ENCODE data around the gene RAB11FIP4. TPM values are rescaled to one million over a fixed set of nuclear protein-coding genes. Genes with fewer than 3 reads are reported as not detected.

RAB11FIP4 gene
- total and polyA plus RNA-seq, 2 donors (not counting 3 experiments of a cell fraction or from before 2014, with no cell fraction given), result 0.08 to 0.38 TPM

- H3K9ac ChIP-seq (replicated peaks; ENCODE audit: extremely low read depth, insufficient read depth, low read length), result no peak overlapping the region
- ChIA-PET POLR2A (no interaction called here), CTCF (interaction anchor here (1.5 kb wide), 1 partner anchor 43 kb away, joined by 3 read pairs; no protein-coding TSS in a partner anchor)
- H3K27ac ChIP-seq (ENCODE audit: insufficient read depth, low read depth, low read length), result no peak overlapping the region
- no peak overlapping the region for H2AFZ ChIP-seq (ENCODE audit: low read depth, low read length)
- H3K9me3 ChIP-seq (replicated peaks; ENCODE audit: control insufficient read depth, insufficient read depth, low read length), result no peaks in the 10 kb centered on the region
- H3K36me3 ChIP-seq (ENCODE audit: control insufficient read depth in 2 of 2, extremely low read depth in 1 of 2, insufficient read depth in 2 of 2, low read length in 2 of 2), result no peaks in the 10 kb centered on the region
- no peaks in the 10 kb centered on the region for H4K20me1 ChIP-seq (replicated peaks; ENCODE audit: control insufficient read depth, extremely low read depth, insufficient read depth, low read length)
- BruUV-seq (replicated peaks), result no TSS peak
- no peaks in the 10 kb centered on the region for H3K9me1 ChIP-seq (replicated peaks; ENCODE audit: control insufficient read depth, extremely low read depth, insufficient read depth, low read length)
- no peak overlapping the region for H3K4me3 ChIP-seq (replicated peaks in 1 of 3; ENCODE audit: insufficient read depth in 1 of 3, low read depth in 1 of 3, low read length in 3 of 3)
- dilution Hi-C loops (cut with MboI; ENCODE audit: extremely low pct_ligation_motif_present, low sequenced_read_pairs) (no loop called here), intact Hi-C loops (cut with micrococcal nuclease) (no loop called here)
- DNase-seq (ENCODE audit: low read depth, low spot score) (no peak), FAIRE-seq (no peak)
- H3K79me2 ChIP-seq (ENCODE audit: control insufficient read depth, insufficient read depth, low read length), result no peaks in the 10 kb centered on the region
- H3K4me2 ChIP-seq (ENCODE audit: insufficient read depth, low read length), result no peak overlapping the region
- peaks cover 0 to 5% of the 10 kb centered on the region in 2 experiments for H3K27me3 ChIP-seq (ENCODE audit: control insufficient read depth in 2 of 2, insufficient read depth in 2 of 2, low read length in 2 of 2)
- TF ChIP-seq FOS (IDR thresholded peaks at IDR 0.05; ENCODE audit: borderline replicate concordance, insufficient read depth, low read length) (no peak), MYC (IDR thresholded peaks at IDR 0.05; ENCODE audit: low read depth, low read length) (no peak), EZH2 (IDR thresholded peaks at IDR 0.05; ENCODE audit: borderline replicate concordance, low read depth, low read length, severe bottlenecking) (no peak)
- H3K4me1 ChIP-seq (ENCODE audit: control insufficient read depth, extremely low read depth, insufficient read depth, low read length), result no peaks in the 10 kb centered on the region
These were observed 40.6 kb downstream of the RAB11FIP4 start for GRCh38 chr17:31431852-31432658.

DNA sequence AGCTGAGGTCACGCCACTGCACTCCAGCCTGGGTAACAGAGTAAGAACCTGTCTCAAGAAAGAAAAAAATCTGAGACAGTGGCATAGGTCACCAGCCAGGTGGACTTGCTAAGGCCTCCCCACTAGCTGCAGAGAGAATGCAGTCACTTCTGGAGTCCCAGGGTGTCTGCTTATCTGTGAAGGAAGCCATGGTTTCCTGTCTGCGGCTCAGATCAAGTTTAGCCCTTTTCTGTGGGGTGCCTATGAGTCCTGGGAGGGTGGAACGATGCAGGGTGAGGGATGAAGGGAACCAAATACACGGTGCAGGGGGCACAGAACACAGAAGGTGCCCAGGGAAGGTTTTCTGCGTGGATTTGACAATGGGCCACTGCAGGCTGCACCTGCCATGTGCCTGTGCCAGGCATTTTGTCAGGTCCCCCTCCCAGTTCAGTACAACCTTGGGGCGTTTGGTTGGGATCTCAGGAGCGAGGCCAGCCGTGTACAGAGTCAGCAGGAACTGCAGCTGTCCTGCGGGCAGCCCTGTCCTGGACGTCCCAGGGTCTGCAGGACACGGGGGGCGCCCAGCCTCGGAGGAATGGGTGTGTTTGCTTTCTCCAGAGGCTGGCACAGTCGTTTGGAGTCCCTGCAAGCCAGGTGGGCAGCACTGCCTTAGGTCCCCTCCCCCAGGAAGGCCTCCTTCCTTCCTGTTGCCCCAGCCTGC, 41.8 kb downstream of the RAB11FIP4 start:
- no TSS peak for BruUV-seq (replicated peaks)
- H2AFZ ChIP-seq (ENCODE audit: low read depth, low read length), result no peak overlapping the region
- H3K9ac ChIP-seq (replicated peaks; ENCODE audit: extremely low read depth, insufficient read depth, low read length), result no peak overlapping the region
- ChIA-PET CTCF (interaction anchor here (2.1 kb wide), 1 partner anchor 10 kb away, joined by 6 read pairs; no protein-coding TSS in a partner anchor), POLR2A (no interaction called here)
- no peaks in the 10 kb centered on the region for H4K20me1 ChIP-seq (replicated peaks; ENCODE audit: control insufficient read depth, extremely low read depth, insufficient read depth, low read length)
- H3K4me3 ChIP-seq (replicated peaks in 1 of 3; ENCODE audit: insufficient read depth in 1 of 3, low read depth in 1 of 3, low read length in 3 of 3), result no peak overlapping the region
- H3K4me2 ChIP-seq (ENCODE audit: insufficient read depth, low read length), result no peak overlapping the region
- H3K79me2 ChIP-seq (ENCODE audit: control insufficient read depth, insufficient read depth, low read length), result no peaks in the 10 kb centered on the region
- H3K36me3 ChIP-seq (ENCODE audit: control insufficient read depth in 2 of 2, extremely low read depth in 1 of 2, insufficient read depth in 2 of 2, low read length in 2 of 2), result no peaks in the 10 kb centered on the region
- no peaks in the 10 kb centered on the region for H3K4me1 ChIP-seq (ENCODE audit: control insufficient read depth, extremely low read depth, insufficient read depth, low read length)
- DNase-seq (ENCODE audit: low read depth, low spot score) (peak; percentile 17), FAIRE-seq (no peak)
- TF ChIP-seq CTCF (IDR thresholded peaks at IDR 0.05; ENCODE audit: extremely low read depth in 1 of 2, insufficient read depth in 1 of 2, low read depth in 1 of 2, low read length in 2 of 2) (no peak), JUN (IDR thresholded peaks at IDR 0.05; ENCODE audit: borderline replicate concordance, insufficient read depth, insufficient read length, low read depth) (no peak), FOS (IDR thresholded peaks at IDR 0.05; ENCODE audit: borderline replicate concordance, insufficient read depth, low read length) (no peak), MAX (IDR thresholded peaks at IDR 0.05; ENCODE audit: insufficient read depth, insufficient read length) (no peak), POLR2AphosphoS5 (IDR thresholded peaks at IDR 0.05; ENCODE audit: insufficient read depth, low read depth, low read length) (no peak), MYC (IDR thresholded peaks at IDR 0.05; ENCODE audit: low read depth, low read length) (no peak), EZH2 (IDR thresholded peaks at IDR 0.05; ENCODE audit: borderline replicate concordance, low read depth, low read length, severe bottlenecking) (no peak)
- H3K9me1 ChIP-seq (replicated peaks; ENCODE audit: control insufficient read depth, extremely low read depth, insufficient read depth, low read length), result no peaks in the 10 kb centered on the region
- intact Hi-C loops (cut with micrococcal nuclease), result no loop called here
- H3K27ac ChIP-seq (ENCODE audit: insufficient read depth, low read depth, low read length), result no peak overlapping the region
- dilution Hi-C loops (cut with MboI; ENCODE audit: extremely low pct_ligation_motif_present, low sequenced_read_pairs), result no loop called here
- no peaks in the 10 kb centered on the region for H3K9me3 ChIP-seq (replicated peaks; ENCODE audit: control insufficient read depth, insufficient read depth, low read length)
- H3K27me3 ChIP-seq (ENCODE audit: control insufficient read depth in 2 of 2, insufficient read depth in 2 of 2, low read length in 2 of 2), result peaks cover 0 to 5% of the 10 kb centered on the region in 2 experiments
